SK-N-SH (cell line): Measurements from ENCODE around the gene MYO18B. TPM values are rescaled to one million over a fixed set of nuclear protein-coding genes. Genes with fewer than 3 reads are reported as not detected.

Experiments
- CTCF ChIA-PET: fragments of 300-600, 350-600 bp; formaldehyde crosslinking; extraction: SDS; loops from one replicate; lab custom pipeline; 2021; lab: Yijun Ruan, JAX
- POLR2A ChIA-PET: fragments of 350-600 bp; sonication (Branson Sonifier 250); formaldehyde crosslinking; extraction: SDS; loops from one replicate; lab custom pipeline; 2020; ENCODE audit warnings: antibody characterized with exemption, inconsistent platforms; lab: Yijun Ruan, JAX
- DNase-seq: peaks from one replicate; pipeline ENCODE4 v3.0.0; 2012
- H2AFZ ChIP-seq: fragments of 200-600 bp; sonication (generic); 2 replicates; pipeline ENCODE4 v1.8.1; 2016; ENCODE audit warnings: antibody characterized with exemption, mild to moderate bottlenecking, low read depth
- H3F3A ChIP-seq: fragments of 200-600 bp; sonication (generic); replicated peaks from 2 replicates; pipeline ENCODE3; 2016; ENCODE audit warnings: antibody characterized with exemption, mild to moderate bottlenecking; ENCODE audit not compliant: insufficient read depth
- H3K27ac ChIP-seq, 2 experiments: fragments of 200-500 bp in 1 of 2; fragments of 200-600 bp in 1 of 2; sonication (Bioruptor generic) in 1 of 2; sonication (generic), shearing (Covaris generic) in 1 of 2; 2 replicates each; pipeline versions ENCODE4 v1.5.1 to v1.6.1; 2014 to 2016; ENCODE audit warnings: low read depth in 2 of 2, inconsistent platforms in 1 of 2, low read length in 1 of 2, mild to moderate bottlenecking in 1 of 2, mixed read lengths in 1 of 2
- H3K27me3 ChIP-seq: fragments of 200-600 bp; sonication (generic), shearing (Covaris generic); 2 replicates; pipeline ENCODE4 v1.6.1; 2016; ENCODE audit warnings: mixed run types; ENCODE audit not compliant: insufficient read depth
- H3K36me3 ChIP-seq, 2 experiments: fragments of 200-500 bp in 1 of 2; fragments of 200-600 bp in 1 of 2; sonication (Bioruptor generic) in 1 of 2; sonication (generic) in 1 of 2; replicated peaks in 1 of 2; 2 replicates each; pipeline versions ENCODE3 to v1.5.1; 2014 to 2016; ENCODE audit warnings: low read length in 1 of 2, mild to moderate bottlenecking in 1 of 2; ENCODE audit not compliant: insufficient read depth in 2 of 2, control insufficient read depth in 1 of 2
- H3K4me1 ChIP-seq, 2 experiments: fragments of 200-500 bp in 1 of 2; fragments of 200-600 bp in 1 of 2; sonication (Bioruptor generic) in 1 of 2; sonication (generic), shearing (Covaris generic) in 1 of 2; 2 replicates each; pipeline versions ENCODE4 v1.5.1 to v1.6.1; 2014 to 2016; ENCODE audit warnings: low read depth in 1 of 2, low read length in 1 of 2, mixed run types in 1 of 2; ENCODE audit not compliant: insufficient read depth in 2 of 2, control insufficient read depth in 1 of 2
- H3K4me2 ChIP-seq: fragments of 200-600 bp; sonication (generic), shearing (Covaris generic); 2 replicates; pipeline ENCODE4 v1.6.1; 2017; ENCODE audit warnings: mixed run types
- H3K4me3 ChIP-seq, 2 experiments: fragments of 200-500 bp in 1 of 2; fragments of 200-600 bp in 1 of 2; sonication (Bioruptor generic) in 1 of 2; sonication (generic), shearing (Covaris generic) in 1 of 2; 2 replicates each; pipeline versions ENCODE4 v1.5.1 to v1.8.1; 2014 to 2016; ENCODE audit warnings: low read depth in 2 of 2, inconsistent platforms in 1 of 2, low read length in 1 of 2, mild to moderate bottlenecking in 1 of 2, mixed read lengths in 1 of 2, moderate library complexity in 1 of 2
- H3K79me2 ChIP-seq: fragments of 200-600 bp; sonication (generic); 2 replicates; pipeline ENCODE4 v1.8.1; 2017; ENCODE audit warnings: mild to moderate bottlenecking; ENCODE audit not compliant: insufficient read depth
- H3K9ac ChIP-seq: fragments of 200-600 bp; sonication (generic); 2 replicates; pipeline ENCODE4 v1.6.1; 2017; ENCODE audit warnings: mixed run types
- H3K9me2 ChIP-seq: fragments of 200-600 bp; sonication (generic); 2 replicates; pipeline ENCODE4 v1.6.1; 2017; ENCODE audit warnings: mixed run types
- H3K9me3 ChIP-seq: fragments of 200-600 bp; sonication (generic); 2 replicates; pipeline ENCODE4 v1.6.1; 2017; ENCODE audit warnings: mixed run types, mild to moderate bottlenecking, moderate library complexity
- H4K20me1 ChIP-seq: fragments of 200-600 bp; sonication (generic); 2 replicates; pipeline ENCODE4 v1.6.1; 2017; ENCODE audit warnings: mild to moderate bottlenecking, mixed run types; ENCODE audit not compliant: insufficient read depth
- CHD2 ChIP-seq: fragments of 150-350 bp; IDR thresholded peaks from 2 replicates; pipeline ENCODE4 v1.6.1; 2018; ENCODE audit warnings: low read length; ENCODE audit not compliant: partially characterized antibody
- CTCF ChIP-seq: fragments of 200-600 bp; sonication (generic); IDR thresholded peaks from 2 replicates; pipeline ENCODE4 v1.6.1; 2017; ENCODE audit warnings: antibody characterized with exemption, mild to moderate bottlenecking, moderate library complexity
- FOSL2 ChIP-seq: IDR thresholded peaks from 2 replicates; pipeline ENCODE4 v1.4.0; 2012; ENCODE audit warnings: low read depth, mild to moderate bottlenecking, moderate library complexity, borderline replicate concordance
- FOXJ3 ChIP-seq: sonication (generic); formaldehyde crosslinking; IDR thresholded peaks from 2 replicates; pipeline ENCODE4 v1.5.1; 2020; ENCODE audit warnings: mild to moderate bottlenecking, missing genetic modification reagents
- PBX3 ChIP-seq: IDR thresholded peaks from 2 replicates; pipeline ENCODE4; 2012
- POLR2AphosphoS5 ChIP-seq: IDR thresholded peaks from 2 replicates; pipeline ENCODE4 v1.6.1; 2012; ENCODE audit warnings: low read depth, low read length
- RAD21 ChIP-seq: IDR thresholded peaks from 2 replicates; pipeline ENCODE4 v1.6.1; 2012; ENCODE audit warnings: mild to moderate bottlenecking, low read length
- RXRA ChIP-seq: IDR thresholded peaks from 2 replicates; pipeline ENCODE4 v1.4.0; 2012; ENCODE audit warnings: low read depth, mild to moderate bottlenecking, borderline replicate concordance
- SMC3 ChIP-seq: IDR thresholded peaks from 2 replicates; pipeline ENCODE4 v1.6.1; 2012; ENCODE audit warnings: low read depth, low read length, improper control_type of control experiment
- WGBS: methylation state at CpG from one replicate; pipeline ENCODE4 v1.1.6; 2017; ENCODE audit warnings: low lambda C conversion rate; 5-methylcytosine and 5-hydroxymethylcytosine counted together
- polyA plus RNA-seq, 3 experiments: library from polyadenylated mRNA; depleted of rRNA; stranded (reverse); fragments of >200 nt; gene quantifications; 2 replicates each; pipeline ENCODE4 v1.2.3, GENCODE V29; 2012

Gene MYO18B
- polyA plus RNA-seq, 1 of the 3 experiments (the other 2 are of a cell fraction) = 0.05 TPM

- DNase-seq = no peak
- no peak overlapping the region for H3K4me2 ChIP-seq
- H3K4me3 ChIP-seq = no peak overlapping the region
- H3K9me2 ChIP-seq = no peaks in the 10 kb centered on the region
- H4K20me1 ChIP-seq = no peaks in the 10 kb centered on the region
- peak; percentile 12; the same call in 1 of the 2 replicates for TF ChIP-seq SMC3
- no peak for TF ChIP-seq PBX3
- TF ChIP-seq POLR2AphosphoS5 = no peak
- no peak for TF ChIP-seq FOSL2
- no peak for TF ChIP-seq CHD2
- TF ChIP-seq RXRA = no peak
- no peak for TF ChIP-seq FOXJ3 (CRISPR knock-in tag)
- TF ChIP-seq, all 33 proteins: peak for 1
- no peaks in the 10 kb centered on the region for H3K4me1 ChIP-seq
- POLR2A ChIA-PET = no interaction called here
- no peaks in the 10 kb centered on the region for H3K27me3 ChIP-seq
- H3K27ac ChIP-seq = no peak overlapping the region
- H3K36me3 ChIP-seq = no peaks in the 10 kb centered on the region
- H3K79me2 ChIP-seq = no peaks in the 10 kb centered on the region
- CTCF ChIA-PET = interaction anchor here (1.1 to 1.9 kb wide), 4 partner anchors 10 to 273 kb away, joined by 3 to 7 read pairs (median 4); no protein-coding TSS in a partner anchor
- H3F3A ChIP-seq = no peaks in the 10 kb centered on the region
- no peak overlapping the region for H2AFZ ChIP-seq
- H3K9ac ChIP-seq = no peak overlapping the region
- 45% methylated on average over 8 of the region's 11 CpGs for WGBS
- no peaks in the 10 kb centered on the region for H3K9me3 ChIP-seq
These were observed 156.8 kb downstream of the MYO18B start for GRCh38 chr22:25898707-25899365.

- 13% methylated on average over 1 of the region's 1 CpG for WGBS
- Histone ChIP-seq H3K9ac (no peak overlapping the region), H3F3A (no peaks in the 10 kb centered on the region), H3K4me3 (no peak overlapping the region), H3K9me2 (no peaks in the 10 kb centered on the region), H4K20me1 (no peaks in the 10 kb centered on the region), H3K27me3 (no peaks in the 10 kb centered on the region), H3K4me2 (no peak overlapping the region), H2AFZ (no peak overlapping the region), H3K36me3 (no peaks in the 10 kb centered on the region), H3K9me3 (no peaks in the 10 kb centered on the region), H3K27ac (no peak overlapping the region), H3K4me1 (no peaks in the 10 kb centered on the region), H3K79me2 (no peaks in the 10 kb centered on the region)
- CTCF ChIA-PET = interaction anchor here (1.1 to 1.9 kb wide), 4 partner anchors 9 to 272 kb away, joined by 3 to 7 read pairs (median 4); no protein-coding TSS in a partner anchor
- TF ChIP-seq CTCF (no peak), RAD21 (no peak)
- POLR2A ChIA-PET = no interaction called here
- no peak for DNase-seq
These were observed 157.6 kb downstream of the MYO18B start for GRCh38 chr22:25899566-25899965.
